H1 (cell line): Measurements from ENCODE around the gene NTRK1. TPM values are rescaled to one million over a fixed set of nuclear protein-coding genes. Genes with fewer than 3 reads are reported as not detected.

Source experiments
- CTCF ChIA-PET: fragments of 300-600 bp; sonication (Branson Sonifier 250); formaldehyde crosslinking; loops from one replicate; lab custom pipeline; 2021; ENCODE audit not compliant: partially characterized antibody; lab: Charles Lee
- POLR2A ChIA-PET: fragments of 300-600 bp; sonication (Branson Sonifier 250); formaldehyde crosslinking; loops from one replicate; lab custom pipeline; 2021; ENCODE audit warnings: inconsistent platforms; ENCODE audit not compliant: partially characterized antibody; lab: Charles Lee
- DNase-seq, 2 experiments: peaks; one replicate each; pipeline versions ENCODE4 v3.0.0 to v3.0.0-alpha.2; 2010 to 2022; ENCODE audit warnings: low spot score in 2 of 2, low read depth in 1 of 2, mixed read lengths in 1 of 2
- FAIRE-seq: peaks from 2 replicates; lab custom pipeline; 2011; peaks lifted over from hg19 to GRCh38; lab: Jason Lieb, UNC
- H2AFZ ChIP-seq: 2 replicates; pipeline ENCODE4 v1.8.1; 2012; ENCODE audit warnings: low read length, inconsistent platforms
- H2AK5ac ChIP-seq: 2 replicates; pipeline ENCODE4 v1.6.1; 2013; ENCODE audit warnings: low read depth, low read length
- H2BK120ac ChIP-seq: replicated peaks from 2 replicates; pipeline ENCODE3; 2013; ENCODE audit warnings: low read depth, low read length, inconsistent platforms
- H2BK12ac ChIP-seq: 2 replicates; pipeline ENCODE4 v1.6.1; 2013; ENCODE audit warnings: low read depth, low read length
- H2BK15ac ChIP-seq: 2 replicates; pipeline ENCODE4 v1.6.1; 2013; ENCODE audit warnings: low read length
- H2BK20ac ChIP-seq: 2 replicates; pipeline ENCODE4 v1.6.1; 2013; ENCODE audit warnings: low read length
- H2BK5ac ChIP-seq: 2 replicates; pipeline ENCODE4 v1.6.1; 2013; ENCODE audit warnings: low read depth, low read length
- H3K14ac ChIP-seq: 2 replicates; pipeline ENCODE4 v1.6.1; 2013; ENCODE audit warnings: inconsistent platforms; ENCODE audit not compliant: insufficient read length
- H3K18ac ChIP-seq: 2 replicates; pipeline ENCODE4 v1.6.1; 2013; ENCODE audit warnings: low read length; ENCODE audit errors: extremely low read depth
- H3K23ac ChIP-seq: 2 replicates; pipeline ENCODE4 v1.6.1; 2013; ENCODE audit warnings: inconsistent platforms; ENCODE audit not compliant: insufficient read length
- H3K23me2 ChIP-seq: 2 replicates; pipeline ENCODE4 v1.6.1; 2013; ENCODE audit warnings: low read depth, low read length
- H3K27ac ChIP-seq: 2 replicates; pipeline ENCODE4 v1.6.1; 2011; ENCODE audit warnings: low read depth, low read length, inconsistent platforms
- H3K27me3 ChIP-seq, 4 experiments: replicated peaks in 1 of 4; 1 replicate in 1 of 4; 2 replicates in 3 of 4; pipeline versions ENCODE4 v1.6.1 to v1.8.1; 2011 to 2013; ENCODE audit warnings: low read length in 3 of 4, mild to moderate bottlenecking in 3 of 4, inconsistent platforms in 2 of 4, mixed read lengths in 2 of 4, moderate library complexity in 1 of 4; ENCODE audit not compliant: control insufficient read depth in 3 of 4, insufficient read depth in 3 of 4; ENCODE audit errors: extremely low read depth in 1 of 4
- H3K36me3 ChIP-seq, 4 experiments: 2 replicates each; pipeline versions ENCODE4 v1.6.1 to v1.8.1; 2011 to 2013; ENCODE audit warnings: mild to moderate bottlenecking in 4 of 4, low read length in 3 of 4, moderate library complexity in 2 of 4, control low read depth in 1 of 4, inconsistent platforms in 1 of 4; ENCODE audit not compliant: insufficient read depth in 4 of 4, control insufficient read depth in 2 of 4
- H3K4ac ChIP-seq: replicated peaks from 2 replicates; pipeline ENCODE3; 2013; ENCODE audit warnings: low read length, low read depth, mixed read lengths, inconsistent platforms; ENCODE audit not compliant: insufficient read length
- H3K4me1 ChIP-seq, 4 experiments: replicated peaks in 1 of 4; 1 replicate in 1 of 4; 2 replicates in 3 of 4; pipeline versions ENCODE4 v1.6.1 to v1.8.1; 2011 to 2013; ENCODE audit warnings: low read length in 3 of 4, inconsistent platforms in 2 of 4, mixed read lengths in 1 of 4; ENCODE audit not compliant: insufficient read depth in 4 of 4, control insufficient read depth in 3 of 4
- H3K4me2 ChIP-seq, 2 experiments: 2 replicates each; pipeline versions ENCODE4 v1.6.1 to v1.8.1; 2011 to 2013; ENCODE audit warnings: low read depth in 2 of 2, low read length in 2 of 2, control low read depth in 1 of 2, inconsistent platforms in 1 of 2, mild to moderate bottlenecking in 1 of 2; ENCODE audit not compliant: insufficient read depth in 1 of 2
- H3K4me3 ChIP-seq, 4 experiments: fragments of 200-600, 300-600 bp in 1 of 4; sonication (generic), shearing (Covaris generic), sonication (Bioruptor Twin) in 1 of 4; 2 replicates each; pipeline versions ENCODE4 v1.5.1 to v1.8.1; 2011 to 2016; ENCODE audit warnings: low read length in 4 of 4, low read depth in 3 of 4, control low read depth in 2 of 4, inconsistent platforms in 2 of 4, mild to moderate bottlenecking in 2 of 4, mixed read lengths in 1 of 4, moderate library complexity in 1 of 4; ENCODE audit not compliant: insufficient read depth in 2 of 4; ENCODE audit errors: extremely low read depth in 1 of 4
- H3K56ac ChIP-seq: replicated peaks from 2 replicates; pipeline ENCODE3; 2013; ENCODE audit warnings: low read depth, mild to moderate bottlenecking, mixed read lengths, low read length, inconsistent platforms; ENCODE audit not compliant: insufficient read length
- H3K79me1 ChIP-seq: 2 replicates; pipeline ENCODE4 v1.6.1; 2013; ENCODE audit warnings: low read depth, low read length, control low read depth
- H3K79me2 ChIP-seq, 2 experiments: 2 replicates each; pipeline versions ENCODE4 v1.6.1 to v1.8.1; 2012 to 2013; ENCODE audit warnings: low read length in 2 of 2, mild to moderate bottlenecking in 2 of 2, inconsistent platforms in 1 of 2; ENCODE audit not compliant: insufficient read depth in 2 of 2, control insufficient read depth in 1 of 2
- H3K9ac ChIP-seq, 4 experiments: replicated peaks in 1 of 4; 1 replicate in 1 of 4; 2 replicates in 3 of 4; pipeline versions ENCODE4 v1.6.1 to v1.8.1; 2011 to 2013; ENCODE audit warnings: low read depth in 3 of 4, low read length in 3 of 4, control low read depth in 2 of 4, mild to moderate bottlenecking in 2 of 4, moderate library complexity in 2 of 4, inconsistent platforms in 1 of 4; ENCODE audit errors: extremely low read depth in 1 of 4
- H3K9me3 ChIP-seq, 2 experiments: 2 replicates each; pipeline versions ENCODE4 v1.6.1 to v1.8.1; 2012 to 2013; ENCODE audit warnings: mild to moderate bottlenecking in 2 of 2, moderate library complexity in 2 of 2, control low read depth in 1 of 2, inconsistent platforms in 1 of 2, low read depth in 1 of 2, low read length in 1 of 2, mixed read lengths in 1 of 2; ENCODE audit not compliant: insufficient read depth in 2 of 2
- H4K20me1 ChIP-seq, 2 experiments: replicated peaks in 1 of 2; 2 replicates each; pipeline versions ENCODE3 to v1.8.1; 2011 to 2013; ENCODE audit warnings: inconsistent platforms in 2 of 2, low read length in 2 of 2, mild to moderate bottlenecking in 1 of 2; ENCODE audit not compliant: insufficient read depth in 2 of 2, control insufficient read depth in 1 of 2
- H4K5ac ChIP-seq: 2 replicates; pipeline ENCODE4 v1.6.1; 2013; ENCODE audit warnings: low read length, low read depth, mixed read lengths, inconsistent platforms; ENCODE audit not compliant: insufficient read length
- H4K8ac ChIP-seq: 2 replicates; pipeline ENCODE4 v1.8.0; 2013; ENCODE audit warnings: mild to moderate bottlenecking, moderate library complexity, low read length, inconsistent platforms; ENCODE audit not compliant: insufficient read depth; ENCODE audit errors: extremely low read depth
- H4K91ac ChIP-seq: replicated peaks from 2 replicates; pipeline ENCODE3; 2013; ENCODE audit warnings: low read length, mixed read lengths, inconsistent platforms; ENCODE audit not compliant: insufficient read length
- ATF3 ChIP-seq: IDR thresholded peaks from 2 replicates; pipeline ENCODE4 v1.6.1; 2011; ENCODE audit warnings: low read depth, mild to moderate bottlenecking, low read length; ENCODE audit not compliant: insufficient read depth
- BRCA1 ChIP-seq: IDR thresholded peaks from 2 replicates; pipeline ENCODE4 v1.6.1; 2012; ENCODE audit warnings: low read depth, low read length, improper control_type of control experiment
- CHD1 ChIP-seq: IDR thresholded peaks from 2 replicates; pipeline ENCODE4 v1.6.1; 2012; ENCODE audit warnings: low read depth, low read length, improper control_type of control experiment
- FOSL1 ChIP-seq: IDR thresholded peaks from 2 replicates; pipeline ENCODE4 v1.6.1; 2011; ENCODE audit warnings: mild to moderate bottlenecking, low read depth, low read length, moderate library complexity; ENCODE audit not compliant: insufficient read depth
- GTF2F1 ChIP-seq: IDR thresholded peaks from 2 replicates; pipeline ENCODE4 v1.6.1; 2012; ENCODE audit warnings: low read depth, low read length, improper control_type of control experiment, borderline replicate concordance
- NANOG ChIP-seq: IDR thresholded peaks from 2 replicates; pipeline ENCODE4 v1.6.1; 2011; ENCODE audit warnings: low read length, low read depth, mild to moderate bottlenecking, inconsistent platforms; ENCODE audit not compliant: insufficient read depth, poor library complexity, severe bottlenecking
- POLR2AphosphoS5 ChIP-seq: IDR thresholded peaks from 2 replicates; pipeline ENCODE4 v1.6.1; 2011; ENCODE audit warnings: low read depth, low read length
- POU5F1 ChIP-seq: IDR thresholded peaks from 2 replicates; pipeline ENCODE4 v1.6.1; 2011; ENCODE audit warnings: low read depth, mild to moderate bottlenecking, low read length, moderate library complexity
- SIRT6 ChIP-seq: IDR thresholded peaks from one replicate; pipeline ENCODE4 v1.7.1; 2012; ENCODE audit warnings: low read length, inconsistent platforms
- SIX5 ChIP-seq: IDR thresholded peaks from 2 replicates; pipeline ENCODE4 v1.6.1; 2011; ENCODE audit warnings: mild to moderate bottlenecking, low read depth, low read length
- SP1 ChIP-seq: IDR thresholded peaks from 2 replicates; pipeline ENCODE4 v1.6.1; 2011; ENCODE audit warnings: low read depth, low read length
- SP2 ChIP-seq: IDR thresholded peaks from 2 replicates; pipeline ENCODE4 v1.6.1; 2012; ENCODE audit warnings: mild to moderate bottlenecking, low read length, inconsistent platforms
- TEAD4 ChIP-seq: IDR thresholded peaks from 2 replicates; pipeline ENCODE4 v1.6.1; 2012; ENCODE audit warnings: low read depth, low read length, inconsistent platforms, mixed read lengths
- YY1 ChIP-seq: IDR thresholded peaks from 2 replicates; pipeline ENCODE4 v1.6.1; 2011; ENCODE audit warnings: low read depth, mild to moderate bottlenecking, low read length
- WGBS, 2 experiments: shearing (Covaris generic) in 1 of 2; methylation state at CpG; one replicate each; pipeline versions ENCODE4 v1.1.6 to v1.1.7; 2013 to 2015; ENCODE audit warnings: low lambda C conversion rate in 2 of 2, mixed read lengths in 2 of 2, inconsistent platforms in 1 of 2, low coverage in 1 of 2, missing lambda C conversion rate in 1 of 2; ENCODE audit not compliant: insufficient replicate concordance in 2 of 2, insufficient coverage in 1 of 2, insufficient read length in 1 of 2; ENCODE audit errors: extremely low coverage in 1 of 2, missing lambda C conversion rate in 1 of 2; 5-methylcytosine and 5-hydroxymethylcytosine counted together
- polyA plus RNA-seq, 7 experiments: library from polyadenylated mRNA; depleted of rRNA in 3 of 7; stranded (reverse) in 5 of 7; unstranded in 2 of 7; fragments of >200 nt in 5 of 7; fragments of 200-250 nt in 2 of 7; gene quantifications; 1 replicate in 5 of 7; 2 replicates in 1 of 7; 4 replicates in 1 of 7; pipeline versions ENCODE4 v1.2.1 to v1.2.3, GENCODE V29; 2011 to 2013; ENCODE audit warnings: missing spikeins in 2 of 7, mixed read lengths in 2 of 7
- total RNA-seq: library from RNA; stranded (reverse); fragmentation: NEBNext Ultra II Directional; extraction: Animal tissue kit (Norgen Biotek cat#: 25700); gene quantifications from 2 replicates; pipeline ENCODE4 v1.2.1, GENCODE V29; 2021

The NTRK1 gene
- total and polyA plus RNA-seq, 2 of the 8 experiments (the other 6 are each of a cell fraction or from before 2014, with no cell fraction given) = 0.12 to 0.24 TPM

- H3K56ac ChIP-seq = no peak overlapping the region
- no peak overlapping the region for H3K4ac ChIP-seq
- no peak overlapping the region for H4K5ac ChIP-seq
- no peak overlapping the region for H3K9ac ChIP-seq
- H3K27me3 ChIP-seq = peaks cover 0 to 24% (median 11%) of the 10 kb centered on the region in 4 experiments; a peak in 6 of 7 replicates
- no peak overlapping the region for H2AK5ac ChIP-seq
- no peaks in the 10 kb centered on the region for H3K79me2 ChIP-seq
- no peak overlapping the region for H3K23ac ChIP-seq
- H4K20me1 ChIP-seq = peaks cover 0 to 6% of the 10 kb centered on the region in 2 experiments
- H3K36me3 ChIP-seq = no peaks in the 10 kb centered on the region
- no peak overlapping the region for H4K8ac ChIP-seq
- no peaks in the 10 kb centered on the region for H3K79me1 ChIP-seq
- H2BK120ac ChIP-seq = no peak overlapping the region
- no peak overlapping the region for H3K27ac ChIP-seq
- WGBS, 2 experiments = 81% methylated on average over 11 of the region's 13 CpGs; no CpG with 5 or more reads in 1 of the 2 experiments
- H2BK20ac ChIP-seq = no peak overlapping the region
- peaks cover 2 to 12% (median 10%) of the 10 kb centered on the region in 4 experiments for H3K4me1 ChIP-seq
- FAIRE-seq (no peak), DNase-seq (no peak)
- ChIA-PET CTCF (interaction anchor here (0.8 to 2.5 kb wide), 17 partner anchors 9 to 199 kb away, joined by 3 to 25 read pairs (median 6); partner anchors contain the start of gene INSRR), POLR2A (interaction anchor here (0.8 to 1.2 kb wide), 4 partner anchors 11 to 120 kb away, joined by 3 read pairs; no protein-coding TSS in a partner anchor)
- no peak overlapping the region; the same call in 1 of the 2 replicates for H2AFZ ChIP-seq
- H3K9me3 ChIP-seq = no peaks in the 10 kb centered on the region
- H3K18ac ChIP-seq = no peak overlapping the region
- H4K91ac ChIP-seq = no peak overlapping the region
- no peak overlapping the region for H3K4me3 ChIP-seq
- H2BK12ac ChIP-seq = 0 out of 2 replicates have a peak overlapping the region, but pooled peaks have one; percentile 50
- no peak overlapping the region for H2BK5ac ChIP-seq
- no peak overlapping the region for H3K14ac ChIP-seq
- peak overlapping the region in 1 of 2 experiments; percentile 33; a peak in 2 of 4 replicates for H3K4me2 ChIP-seq
- H3K23me2 ChIP-seq = peaks cover 3% of the 10 kb centered on the region; the same call in 1 of the 2 replicates
- no peak overlapping the region for H2BK15ac ChIP-seq
- TF ChIP-seq TEAD4 (no peak), CHD1 (no peak), POU5F1 (no peak), SIX5 (no peak), BRCA1 (no peak), POLR2AphosphoS5 (no peak), ATF3 (no peak), NANOG (no peak), SP1 (no peak), GTF2F1 (no peak), FOSL1 (no peak), SIRT6 (no peak), SP2 (no peak), YY1 (no peak)
Observed at GRCh38 chr1:156913809-156914387, 53.2 kb downstream of the NTRK1 start.
